Kidney capillary endothelial cell (primary cell): ENCODE measurements around the gene HIF1AN.

Experiments used
- DNase-seq: peaks from one replicate; pipeline ENCODE4 v3.0.0-alpha.2; 2018; ENCODE audit warnings: low spot score

The HIF1AN gene

GRCh38 chr10:100522107-100522801 is 13.5 kb upstream of the HIF1AN start:
- no peak for DNase-seq

- DNase-seq: no peak
Observed at GRCh38 chr10:100522945-100523344, 12.8 kb upstream of the HIF1AN start.

GRCh38 chr10:100524206-100524605 is 11.5 kb upstream of the HIF1AN start:
- no peak for DNase-seq

- no peak for DNase-seq
Observed at GRCh38 chr10:100524638-100525037, 11.1 kb upstream of the HIF1AN start.

GRCh38 chr10:100528123-100528886 is 7.4 kb upstream of the HIF1AN start:
- DNase-seq: no peak

- no peak for DNase-seq
Observed at GRCh38 chr10:100528921-100529474, 6.7 kb upstream of the HIF1AN start.

GRCh38 chr10:100529475-100530298 is 6.1 kb upstream of the HIF1AN start, which contains the start of gene NDUFB8:
Gene NDUFB8 (minus strand): TSS chr10:100529871. CDS start chr10:100529851, 20 bp downstream.
- DNase-seq: peak; percentile 76

GRCh38 chr10:100531761-100532160 is 4.0 kb upstream of the HIF1AN start:
- no peak for DNase-seq

GRCh38 chr10:100534726-100535125 is 1.0 kb upstream of the HIF1AN start:
- DNase-seq: no peak

- DNase-seq: no peak
Observed at GRCh38 chr10:100535338-100535714, 417 bp upstream of the HIF1AN start.

GRCh38 chr10:100537475-100537874 is 1.7 kb downstream of the HIF1AN start:
- DNase-seq: no peak

- DNase-seq: no peak
Observed at GRCh38 chr10:100544950-100545349, 9.2 kb downstream of the HIF1AN start.

- DNase-seq: no peak
Observed at GRCh38 chr10:100551196-100551595, 15.5 kb downstream of the HIF1AN start.

- DNase-seq: no peak
Observed at GRCh38 chr10:100551738-100552137, 16.0 kb downstream of the HIF1AN start.

GRCh38 chr10:100553929-100554328 is 18.2 kb downstream of the HIF1AN start:
- no peak for DNase-seq

- DNase-seq: no peak
Observed at GRCh38 chr10:100554902-100555301, 19.2 kb downstream of the HIF1AN start.

GRCh38 chr10:100560248-100560647 is 24.5 kb downstream of the HIF1AN start:
- no peak for DNase-seq

- no peak for DNase-seq
Observed at GRCh38 chr10:100561005-100561404, 25.3 kb downstream of the HIF1AN start.

- peak; percentile 73 for DNase-seq
Observed at GRCh38 chr10:100562008-100562672, 26.4 kb downstream of the HIF1AN start.

GRCh38 chr10:100565206-100565985 is 29.7 kb downstream of the HIF1AN start:
- DNase-seq: no peak

- no peak for DNase-seq
Observed at GRCh38 chr10:100566561-100566960, 30.8 kb downstream of the HIF1AN start.
